Spleen (tissue), 11 donors: ENCODE measurements around the gene ATP10A. TPM values are rescaled to one million over a fixed set of nuclear protein-coding genes. Genes with fewer than 3 reads are reported as not detected.

ENCODE experiments used
- DNase-seq: peaks from one replicate; pipeline ENCODE4 v3.0.0-alpha.2; 2020
- H3K27ac ChIP-seq, 8 donors: fragments of 200-600 bp; sonication (generic) in 7 of 8; 1 replicate in 4 of 8; 2 replicates in 4 of 8; pipeline versions ENCODE4 v1.5.0 to v1.8.0; 2016 to 2021; ENCODE audit warnings: inconsistent platforms in 4 of 8, mild to moderate bottlenecking in 4 of 8, moderate library complexity in 1 of 8
- H3K27me3 ChIP-seq, 7 donors: fragments of 200-600 bp; sonication (generic) in 6 of 7; replicated peaks in 1 of 7; 1 replicate in 4 of 7; 2 replicates in 3 of 7; pipeline versions ENCODE4 v1.5.0 to v1.8.0; 2016 to 2021; ENCODE audit warnings: inconsistent platforms in 3 of 7, mild to moderate bottlenecking in 1 of 7
- H3K36me3 ChIP-seq, 6 donors: fragments of 200-600 bp; sonication (generic) in 5 of 6; 1 replicate in 4 of 6; 2 replicates in 2 of 6; pipeline versions ENCODE4 v1.5.0 to v1.8.0; 2016 to 2021; ENCODE audit warnings: inconsistent platforms in 2 of 6
- H3K4me1 ChIP-seq, 6 donors: fragments of 200-600 bp; sonication (generic) in 5 of 6; 1 replicate in 3 of 6; 2 replicates in 3 of 6; pipeline versions ENCODE4 v1.5.0 to v1.8.0; 2016 to 2021; ENCODE audit warnings: inconsistent platforms in 3 of 6
- H3K4me3 ChIP-seq, 8 donors: fragments of 200-600 bp; sonication (generic) in 7 of 8; 1 replicate in 4 of 8; 2 replicates in 4 of 8; pipeline versions ENCODE4 v1.5.0 to v1.8.0; 2016 to 2021; ENCODE audit warnings: inconsistent platforms in 4 of 8, mild to moderate bottlenecking in 4 of 8, moderate library complexity in 2 of 8
- H3K9me3 ChIP-seq, 8 donors: fragments of 200-600 bp; sonication (generic) in 7 of 8; 1 replicate in 4 of 8; 2 replicates in 4 of 8; pipeline versions ENCODE4 v1.5.0 to v1.8.0; 2016 to 2021; ENCODE audit warnings: inconsistent platforms in 4 of 8
- POLR2A ChIP-seq, 3 donors: fragments of 450-650 bp; IDR thresholded peaks; one replicate each; pipeline ENCODE4 v1.5.1; 2017; ENCODE audit warnings: antibody characterized with exemption in 3 of 3, mild to moderate bottlenecking in 1 of 3
- POLR2AphosphoS5 ChIP-seq, 3 donors: sonication (generic); formaldehyde crosslinking; IDR thresholded peaks; one replicate each; pipeline ENCODE4 v1.5.1; 2017; ENCODE audit warnings: antibody characterized with exemption in 3 of 3
- WGBS, 5 donors: extraction: QIAGEN DNeasy Blood & Tissue Kit in 3 of 5; methylation state at CpG; one replicate each; pipeline versions ENCODE4 v1.1.5 to v1.1.7; 2013 to 2018; 5-methylcytosine and 5-hydroxymethylcytosine counted together
- intact Hi-C: fragments of 100-400 bp; cut with DNase I; formaldehyde crosslinking; loops from one replicate; pipeline ENCODE4 v1.15.0; 2023; ENCODE audit warnings: low total_unique reads
- polyA plus RNA-seq, 3 donors: library from polyadenylated mRNA; stranded (reverse); fragments of 200-250 nt; gene quantifications; one replicate each; pipeline ENCODE4 v1.2.1, GENCODE V29; 2013
- total RNA-seq, 7 donors: library from RNA; depleted of rRNA in 3 of 7; stranded (reverse); fragments of >200 nt in 3 of 7; fragmentation: NEBNext Ultra II Directional in 4 of 7; extraction: Animal tissue kit (Norgen Biotek cat#: 25700) in 4 of 7; gene quantifications; one replicate each; pipeline versions ENCODE4 v1.1.0 to v1.2.1, GENCODE V29; 2016 to 2021
- TF ChIP-seq, protein P1 (sequence below), 11 experiments: fragments of 200-600 bp in 7 of 11; fragments of 450-650 bp in 4 of 11; sonication (generic) in 4 of 11; IDR thresholded peaks in 8 of 11; conservative IDR thresholded peaks in 3 of 11; 1 replicate in 7 of 11; 2 replicates in 4 of 11; pipeline versions ENCODE4 v1.4.0 to v1.8.0; 2016 to 2021; ENCODE audit warnings: antibody characterized with exemption in 11 of 11, inconsistent platforms in 4 of 11, mild to moderate bottlenecking in 1 of 11
- donor health status: healthy with polysubstance abuse.
- donor health status: DM: no; HTN: no; CAD: no; lungs with moderate emphysema.
- donor health status: DM: no; HTN: no; CAD: no.
- donor health status: Bipolar disorder and iron deficiency.
- donor health status: healthy.
- donor health status: DM: no; HTN: no; CAD: no.
- donor health status: DM: yes; HTN: yes; CAD: no.

The ATP10A gene
- total and polyA plus RNA-seq, 10 donors, result 0.54 to 8.6 (median 2.7) TPM

DNA sequence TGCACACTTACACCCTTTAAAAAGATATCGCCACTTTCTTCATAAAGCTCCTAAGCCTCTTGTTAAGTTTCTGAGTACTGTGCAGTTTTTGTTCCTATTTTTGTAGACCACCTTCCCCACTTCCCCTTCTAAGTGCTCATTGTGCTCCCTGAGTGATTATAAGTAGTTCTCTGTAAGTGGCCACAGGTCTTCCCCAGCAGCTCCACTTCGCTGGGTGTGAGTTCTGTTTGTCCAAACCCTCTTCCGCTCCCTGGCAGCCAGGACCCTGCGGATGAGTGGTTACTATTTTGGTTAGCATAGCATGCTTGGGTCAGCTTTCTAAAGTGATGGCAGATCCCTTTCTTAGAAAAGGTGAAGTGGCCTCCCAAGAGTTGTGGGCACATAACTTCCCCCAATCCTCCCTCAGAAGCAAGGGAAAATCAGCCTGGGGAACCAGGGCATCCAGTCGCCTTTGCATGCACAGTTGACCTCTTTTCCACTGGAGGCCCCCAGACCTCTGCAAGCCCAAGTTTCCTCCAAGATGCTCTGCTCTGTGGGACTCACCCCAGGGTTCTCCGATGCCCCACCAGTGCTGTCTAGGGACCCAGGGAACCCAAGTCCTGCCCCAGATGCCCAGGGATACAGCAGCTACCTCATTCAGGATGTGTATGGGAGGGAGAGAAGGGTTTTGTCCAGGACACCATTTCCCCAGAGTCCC lies 69.6 kb downstream of the ATP10A start:
- Histone ChIP-seq H3K36me3 (no peaks in the 10 kb centered on the region), H3K27me3 (peaks cover 0 to 7% (median 0%) of the 10 kb centered on the region in 7 donors), H3K4me1 (peaks cover 0 to 64% (median 10%) of the 10 kb centered on the region in 6 donors), H3K27ac (no peak overlapping the region), H3K4me3 (no peak overlapping the region), H3K9me3 (no peaks in the 10 kb centered on the region)
- intact Hi-C loops, result no loop called here
- DNase-seq, result no peak
- TF ChIP-seq POLR2A (IDR thresholded peaks at IDR 0.05) (no peak), POLR2AphosphoS5 (IDR thresholded peaks at IDR 0.05) (no peak)
- TF ChIP-seq, protein P1, sequence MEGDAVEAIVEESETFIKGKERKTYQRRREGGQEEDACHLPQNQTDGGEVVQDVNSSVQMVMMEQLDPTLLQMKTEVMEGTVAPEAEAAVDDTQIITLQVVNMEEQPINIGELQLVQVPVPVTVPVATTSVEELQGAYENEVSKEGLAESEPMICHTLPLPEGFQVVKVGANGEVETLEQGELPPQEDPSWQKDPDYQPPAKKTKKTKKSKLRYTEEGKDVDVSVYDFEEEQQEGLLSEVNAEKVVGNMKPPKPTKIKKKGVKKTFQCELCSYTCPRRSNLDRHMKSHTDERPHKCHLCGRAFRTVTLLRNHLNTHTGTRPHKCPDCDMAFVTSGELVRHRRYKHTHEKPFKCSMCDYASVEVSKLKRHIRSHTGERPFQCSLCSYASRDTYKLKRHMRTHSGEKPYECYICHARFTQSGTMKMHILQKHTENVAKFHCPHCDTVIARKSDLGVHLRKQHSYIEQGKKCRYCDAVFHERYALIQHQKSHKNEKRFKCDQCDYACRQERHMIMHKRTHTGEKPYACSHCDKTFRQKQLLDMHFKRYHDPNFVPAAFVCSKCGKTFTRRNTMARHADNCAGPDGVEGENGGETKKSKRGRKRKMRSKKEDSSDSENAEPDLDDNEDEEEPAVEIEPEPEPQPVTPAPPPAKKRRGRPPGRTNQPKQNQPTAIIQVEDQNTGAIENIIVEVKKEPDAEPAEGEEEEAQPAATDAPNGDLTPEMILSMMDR (IDR thresholded peaks at IDR 0.05 in 8 of 11, conservative IDR thresholded peaks at IDR 0.05 in 3 of 11), result no peak
- WGBS, 5 donors, result 32 to 43% (median 40%) methylated on average over 5 to 6 of the region's 6 CpGs

DNA sequence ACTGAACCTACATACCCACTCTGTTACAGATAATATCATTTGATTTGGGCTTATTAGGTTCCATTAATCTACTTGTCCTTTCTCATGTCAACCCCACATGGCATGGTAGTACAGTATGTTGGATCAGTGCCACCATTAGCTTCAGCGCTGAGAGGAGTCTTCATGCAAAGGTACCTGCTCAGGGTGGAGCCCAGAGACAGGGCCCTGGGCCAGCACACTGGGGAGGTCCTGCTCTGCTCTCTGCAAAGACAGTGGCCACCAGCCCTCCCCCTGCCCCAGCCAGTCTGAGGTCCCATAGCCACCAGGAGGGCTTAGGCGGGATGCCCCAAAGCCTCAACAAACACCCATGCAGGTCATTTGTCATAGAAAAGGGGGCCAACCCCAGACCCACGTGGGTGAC lies 71.0 kb downstream of the ATP10A start:
- intact Hi-C loops, result no loop called here
- no peak for DNase-seq
- Histone ChIP-seq H3K4me1 (peaks cover 0 to 61% (median 17%) of the 10 kb centered on the region in 6 donors), H3K27me3 (peaks cover 0 to 4% (median 0%) of the 10 kb centered on the region in 7 donors), H3K36me3 (no peaks in the 10 kb centered on the region), H3K4me3 (no peak overlapping the region), H3K9me3 (no peaks in the 10 kb centered on the region), H3K27ac (no peak overlapping the region)
- WGBS, 5 donors, result 56 to 79% (median 68%) methylated on average over 3 of the region's 3 CpGs
- TF ChIP-seq POLR2AphosphoS5 (IDR thresholded peaks at IDR 0.05) (no peak), POLR2A (IDR thresholded peaks at IDR 0.05) (no peak)
- TF ChIP-seq, protein P1 (IDR thresholded peaks at IDR 0.05 in 8 of 11, conservative IDR thresholded peaks at IDR 0.05 in 3 of 11), result no peak

DNA sequence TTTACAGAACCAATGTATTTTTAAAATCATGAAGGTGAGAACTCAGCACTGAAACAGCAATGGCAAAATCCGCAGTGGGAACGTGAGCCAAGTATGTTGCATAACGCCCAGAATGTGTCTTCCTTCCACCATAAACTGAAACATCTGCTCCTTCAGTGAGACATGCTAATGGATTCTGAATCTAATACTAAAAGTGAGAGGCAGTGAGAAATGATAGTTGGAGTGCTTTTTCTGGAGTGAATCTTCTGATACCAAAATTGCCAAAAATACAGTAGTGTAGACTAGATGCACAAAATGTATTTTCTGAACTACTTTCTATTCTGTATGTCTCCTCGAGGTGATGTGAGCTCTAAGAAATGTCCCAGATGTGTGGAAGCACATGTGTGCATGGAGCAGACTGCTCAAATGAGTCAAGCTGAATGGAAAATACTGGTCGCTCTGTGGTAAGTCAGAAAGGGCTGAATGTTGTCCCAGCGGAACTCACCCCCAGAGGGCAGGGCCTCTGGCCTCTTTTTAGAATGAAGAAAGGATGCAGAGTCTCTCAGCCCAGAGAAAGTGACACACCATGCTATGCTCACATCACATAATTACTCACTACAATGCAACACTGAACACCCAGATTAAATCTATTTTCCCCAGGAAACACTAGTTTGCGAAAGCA lies 73.0 kb downstream of the ATP10A start:
- Histone ChIP-seq H3K36me3 (no peaks in the 10 kb centered on the region), H3K27ac (no peak overlapping the region), H3K27me3 (peaks cover 0 to 4% (median 0%) of the 10 kb centered on the region in 7 donors), H3K4me1 (peaks cover 0 to 50% (median 17%) of the 10 kb centered on the region in 6 donors), H3K9me3 (no peaks in the 10 kb centered on the region), H3K4me3 (no peak overlapping the region)
- TF ChIP-seq POLR2A (IDR thresholded peaks at IDR 0.05) (no peak), POLR2AphosphoS5 (IDR thresholded peaks at IDR 0.05) (no peak)
- TF ChIP-seq, protein P1 (IDR thresholded peaks at IDR 0.05 in 8 of 11, conservative IDR thresholded peaks at IDR 0.05 in 3 of 11), result no peak
- intact Hi-C loops, result no loop called here
- no peak for DNase-seq
- WGBS, 5 donors, result 44 to 64% (median 56%) methylated on average over 7 of the region's 7 CpGs

DNA sequence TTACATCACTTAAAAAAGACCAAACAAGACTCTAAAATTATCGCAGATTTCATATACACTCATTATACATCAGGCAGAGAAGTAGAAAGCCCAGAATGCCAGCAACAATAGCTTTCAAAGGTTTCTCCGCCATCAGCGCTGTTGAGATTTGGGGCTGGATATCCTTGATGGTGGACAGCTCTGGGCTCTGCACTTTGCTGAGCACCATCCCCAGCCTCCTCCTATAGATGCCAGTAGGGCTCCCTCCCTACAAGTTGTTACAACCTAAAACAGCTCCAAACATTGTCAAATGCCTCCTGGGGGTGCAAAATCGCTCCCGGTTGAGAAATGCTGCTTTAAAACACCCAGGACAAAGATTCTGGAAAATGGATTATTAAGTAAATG lies 73.5 kb downstream of the ATP10A start:
- intact Hi-C loops, result no loop called here
- Histone ChIP-seq H3K27me3 (peaks cover 0 to 4% (median 0%) of the 10 kb centered on the region in 7 donors), H3K4me1 (peaks cover 0 to 48% (median 17%) of the 10 kb centered on the region in 6 donors), H3K9me3 (no peaks in the 10 kb centered on the region), H3K4me3 (no peak overlapping the region), H3K27ac (peak overlapping the region in 1 of 8 donors; percentile 22), H3K36me3 (no peaks in the 10 kb centered on the region)
- TF ChIP-seq, protein P1 (IDR thresholded peaks at IDR 0.05 in 8 of 11, conservative IDR thresholded peaks at IDR 0.05 in 3 of 11), result no peak
- TF ChIP-seq POLR2AphosphoS5 (IDR thresholded peaks at IDR 0.05), result no peak
- no peak for TF ChIP-seq POLR2A (IDR thresholded peaks at IDR 0.05)
- DNase-seq, result no peak
- WGBS, 5 donors, result 88 to 95% (median 92%) methylated on average over 5 of the region's 5 CpGs
